Ovary (tissue), 3 donors: ENCODE data around the gene ANK3.

Source experiments
- CTCF ChIP-seq, 3 donors: fragments of 450-650 bp in 2 of 3; fragments of 200-600 bp in 1 of 3; IDR thresholded peaks; one replicate each; pipeline versions ENCODE4 v1.5.1 to v1.8.0; 2016 to 2022; ENCODE audit warnings: antibody characterized with exemption in 3 of 3, mild to moderate bottlenecking in 1 of 3
- EP300 ChIP-seq: sonication (generic); formaldehyde crosslinking; IDR thresholded peaks from one replicate; pipeline ENCODE4 v1.6.1; 2017; ENCODE audit warnings: antibody characterized with exemption
- POLR2A ChIP-seq: fragments of 450-650 bp; IDR thresholded peaks from one replicate; pipeline ENCODE4 v1.6.1; 2017; ENCODE audit warnings: antibody characterized with exemption, mild to moderate bottlenecking, moderate library complexity
- donor health status: DM: no; HTN: no; CAD: no.

- TF ChIP-seq CTCF (IDR thresholded peaks at IDR 0.05) (no peak), EP300 (no peak), POLR2A (no peak)
Observed at GRCh38 chr10:60031183-60031582, 358.5 kb downstream of the ANK3 start.
